ENCODE data around the gene MLC1. TPM values are rescaled to one million over a fixed set of nuclear protein-coding genes. Genes with fewer than 3 reads are reported as not detected.
A peak's percentile ranks its signal among the peaks of the same experiment; 100 is the strongest.

Gene MLC1
- total and polyA plus RNA-seq, 2 of the 4 experiments (the other 2 are of a cell fraction), result 0.10 TPM; not detected in 1

GRCh38 chr22:50084080-50084477 lies 1.1 kb downstream of the MLC1 start:
- Histone ChIP-seq H3K27ac (ENCODE audit: insufficient read depth, low read length) (no peak overlapping the region), H2AFZ (replicated peaks; ENCODE audit: low read length, poor library complexity) (no peak overlapping the region), H3K36me3 (ENCODE audit: control insufficient read depth, insufficient read depth, low read length) (no peaks in the 10 kb centered on the region), H3K4me2 (ENCODE audit: low read depth, low read length) (no peak overlapping the region), H2BK20ac (ENCODE audit: low read depth, low read length) (no peak overlapping the region), H3K4me1 (ENCODE audit: control insufficient read depth, insufficient read depth, low read length) (peaks cover 9% of the 10 kb centered on the region; the same call in 1 of the 2 replicates), H3K14ac (replicated peaks; ENCODE audit: low read depth, low read length) (no peak overlapping the region), H3K4me3 (ENCODE audit: insufficient read depth, low read depth, low read length) (no peak overlapping the region), H3K23ac (ENCODE audit: low read depth, low read length) (no peak overlapping the region), H2AK5ac (ENCODE audit: low read depth, low read length) (no peak overlapping the region), H2BK15ac (ENCODE audit: low read depth, low read length) (no peak overlapping the region), H3K56ac (ENCODE audit: extremely low read depth, insufficient read depth, low read length) (no peak overlapping the region), H4K8ac (ENCODE audit: low read depth in 2 of 2, low read length in 2 of 2) (no peak overlapping the region), H3K27me3 (ENCODE audit: control insufficient read depth, insufficient read depth, low read length) (no peaks in the 10 kb centered on the region), H3K9me3 (ENCODE audit: control insufficient read depth, insufficient read depth, low read length) (peaks cover 7% of the 10 kb centered on the region), H3K9ac (ENCODE audit: low read depth, low read length) (no peak overlapping the region), H4K20me1 (ENCODE audit: insufficient read depth, low read length) (no peaks in the 10 kb centered on the region), H2BK120ac (ENCODE audit: low read depth, low read length) (no peak overlapping the region), H3K9me1 (ENCODE audit: insufficient read depth, low read length) (peaks cover 6% of the 10 kb centered on the region; the same call in 1 of the 2 replicates), H2AK9ac (replicated peaks; ENCODE audit: low read depth, low read length, poor library complexity) (peak overlapping the region; percentile 48), H4K91ac (ENCODE audit: insufficient read depth, low read depth, low read length) (no peak overlapping the region), H3K4ac (ENCODE audit: low read depth, low read length) (no peak overlapping the region), H3K18ac (ENCODE audit: low read depth, low read length) (no peak overlapping the region; the same call in 1 of the 2 replicates), H3K79me1 (ENCODE audit: low read depth in 1 of 2, low read length in 2 of 2) (no peaks in the 10 kb centered on the region), H4K5ac (ENCODE audit: low read depth, low read length) (no peak overlapping the region; the same call in 1 of the 2 replicates), H2BK5ac (ENCODE audit: low read depth, low read length, poor library complexity, severe bottlenecking) (no peak overlapping the region)
- dilution Hi-C loops (cut with HindIII; ENCODE audit: low sequenced_read_pairs, unreplicated experiment), result no loop called here
- 57% methylated on average over 3 of the region's 10 CpGs; no CpG with 5 or more reads in 1 of the 2 experiments for WGBS, 2 experiments (ENCODE audit: extremely low coverage in 2 of 2, insufficient read length in 1 of 2)
- ATAC-seq (ENCODE audit: low read depth) (no peak), DNase-seq (no peak)
- no TSS peak for BruUV-seq (replicated peaks)
- TF ChIP-seq FOS (IDR thresholded peaks at IDR 0.05; ENCODE audit: low read depth, low read length) (no peak), RAD21 (IDR thresholded peaks at IDR 0.05; ENCODE audit: low read length) (no peak), CTCF (conservative IDR thresholded peaks at IDR 0.05; ENCODE audit: low read depth, low read length) (no peak), RFX5 (IDR thresholded peaks at IDR 0.05; ENCODE audit: low read depth, low read length) (no peak)
- ChIA-PET CTCF (no interaction called here), POLR2A (ENCODE audit: unreplicated experiment) (no interaction called here)
- in situ Hi-C loops (cut with MboI; ENCODE audit: low sequenced_read_pairs), result no loop called here
- intact Hi-C loops (cut with micrococcal nuclease), result no loop called here
